ENCODE results near the gene FIGN. TPM values are rescaled to one million over a fixed set of nuclear protein-coding genes. Genes with fewer than 3 reads are reported as not detected.

The FIGN gene
- total RNA-seq, 1 experiment from 2014 or later: not detected

DNA sequence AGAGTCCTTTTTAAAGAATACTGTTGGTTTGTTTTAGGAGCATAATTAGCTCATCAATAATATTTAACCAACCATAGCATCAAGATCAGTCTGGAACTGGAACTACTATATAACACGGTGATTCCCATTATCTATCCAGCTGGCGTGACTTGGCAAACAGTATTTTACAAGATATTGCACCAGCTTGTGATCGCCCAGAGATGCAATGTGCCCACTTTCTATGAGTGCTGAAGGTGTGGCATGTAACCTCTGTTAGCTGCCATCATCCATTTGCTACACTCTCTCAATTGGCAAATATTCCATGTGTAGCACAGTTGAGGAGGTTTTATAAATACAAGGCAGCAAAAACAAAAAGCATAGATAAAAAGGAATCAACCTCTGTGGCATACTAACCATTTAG, 64.9 kb downstream of the FIGN start:
- POLR2A ChIA-PET: no interaction called here
- Histone ChIP-seq H3K36me3 (ENCODE audit: control insufficient read depth in 1 of 2, insufficient read depth in 2 of 2, low read length in 2 of 2) (no peaks in the 10 kb centered on the region), H3K27me3 (ENCODE audit: insufficient read depth, low read length) (peaks cover 19% of the 10 kb centered on the region), H3K4me1 (ENCODE audit: control insufficient read depth in 1 of 2, insufficient read depth in 2 of 2, low read length in 2 of 2) (no peaks in the 10 kb centered on the region; a peak in 1 of 4 replicates), H3K4me2 (ENCODE audit: low read length) (no peak overlapping the region), H3K4me3 (replicated peaks in 1 of 2; ENCODE audit: low read depth in 1 of 2, low read length in 2 of 2) (no peak overlapping the region), H4K20me1 (ENCODE audit: insufficient read depth) (no peaks in the 10 kb centered on the region), H3K9me3 (ENCODE audit: control insufficient read depth in 1 of 2, insufficient read depth in 1 of 2, low read depth in 1 of 2, low read length in 2 of 2) (no peaks in the 10 kb centered on the region), H3K9me2 (ENCODE audit: insufficient read depth) (no peaks in the 10 kb centered on the region), H2AFZ (ENCODE audit: low read depth, low read length, poor library complexity, severe bottlenecking) (no peak overlapping the region), H3K27ac (ENCODE audit: low read depth, low read length) (no peak overlapping the region), H3K79me2 (ENCODE audit: insufficient read depth, low read length) (no peaks in the 10 kb centered on the region), H3K9ac (ENCODE audit: low read length) (no peak overlapping the region)
- DNase-seq (ENCODE audit: low read depth, low spot score) (no peak), ATAC-seq (no peak)
- RAD21 ChIA-PET (ENCODE audit: low non-redundant PET in 1 of 2, low total read pairs in 2 of 2, uncharacterized antibody in 2 of 2, unreplicated experiment in 2 of 2): no interaction called here
- BruUV-seq (replicated peaks): no TSS peak
- CTCF ChIA-PET: no interaction called here
- TF ChIP-seq SRF (IDR thresholded peaks at IDR 0.05; ENCODE audit: low read depth) (no peak), ZFX (IDR thresholded peaks at IDR 0.05) (no peak), EZH2phosphoT487 (IDR thresholded peaks at IDR 0.05; ENCODE audit: borderline replicate concordance) (no peak), POLR2A (IDR thresholded peaks at IDR 0.05; ENCODE audit: borderline replicate concordance, extremely low read depth, insufficient read depth, insufficient read length) (no peak), REST (IDR thresholded peaks at IDR 0.05; ENCODE audit: low read depth) (no peak), POLR2AphosphoS5 (IDR thresholded peaks at IDR 0.05; ENCODE audit: low read depth, low read length) (no peak), CTCF (IDR thresholded peaks at IDR 0.05 in 2 of 3, conservative IDR thresholded peaks at IDR 0.05 in 1 of 3; ENCODE audit: borderline replicate concordance in 1 of 3, insufficient read depth in 1 of 3, low read depth in 2 of 3, low read length in 2 of 3) (no peak), CEBPB (IDR thresholded peaks at IDR 0.05; ENCODE audit: low read depth) (no peak), FOSL1 (IDR thresholded peaks at IDR 0.05; ENCODE audit: low read depth) (no peak), EGR1 (IDR thresholded peaks at IDR 0.05; ENCODE audit: low read depth) (no peak), CBX3 (IDR thresholded peaks at IDR 0.05; ENCODE audit: low read depth) (no peak), ELF1 (IDR thresholded peaks at IDR 0.05; ENCODE audit: borderline replicate concordance, low read depth) (no peak), EZH2 (IDR thresholded peaks at IDR 0.05) (no peak)
- TF ChIP-seq, protein P1, sequence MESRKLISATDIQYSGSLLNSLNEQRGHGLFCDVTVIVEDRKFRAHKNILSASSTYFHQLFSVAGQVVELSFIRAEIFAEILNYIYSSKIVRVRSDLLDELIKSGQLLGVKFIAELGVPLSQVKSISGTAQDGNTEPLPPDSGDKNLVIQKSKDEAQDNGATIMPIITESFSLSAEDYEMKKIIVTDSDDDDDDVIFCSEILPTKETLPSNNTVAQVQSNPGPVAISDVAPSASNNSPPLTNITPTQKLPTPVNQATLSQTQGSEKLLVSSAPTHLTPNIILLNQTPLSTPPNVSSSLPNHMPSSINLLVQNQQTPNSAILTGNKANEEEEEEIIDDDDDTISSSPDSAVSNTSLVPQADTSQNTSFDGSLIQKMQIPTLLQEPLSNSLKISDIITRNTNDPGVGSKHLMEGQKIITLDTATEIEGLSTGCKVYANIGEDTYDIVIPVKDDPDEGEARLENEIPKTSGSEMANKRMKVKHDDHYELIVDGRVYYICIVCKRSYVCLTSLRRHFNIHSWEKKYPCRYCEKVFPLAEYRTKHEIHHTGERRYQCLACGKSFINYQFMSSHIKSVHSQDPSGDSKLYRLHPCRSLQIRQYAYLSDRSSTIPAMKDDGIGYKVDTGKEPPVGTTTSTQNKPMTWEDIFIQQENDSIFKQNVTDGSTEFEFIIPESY (IDR thresholded peaks at IDR 0.05; ENCODE audit: extremely low read depth, insufficient replicate concordance, low read length): no peak
- TF ChIP-seq, protein P2, sequence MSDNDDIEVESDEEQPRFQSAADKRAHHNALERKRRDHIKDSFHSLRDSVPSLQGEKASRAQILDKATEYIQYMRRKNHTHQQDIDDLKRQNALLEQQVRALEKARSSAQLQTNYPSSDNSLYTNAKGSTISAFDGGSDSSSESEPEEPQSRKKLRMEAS (IDR thresholded peaks at IDR 0.05): no peak
- intact Hi-C loops (cut with micrococcal nuclease): no loop called here

Data from HCT116 (cell line).